Keratinocyte (primary cell): ENCODE data around the gene INSYN1.

ENCODE experiments used
- EZH2 ChIP-seq: IDR thresholded peaks from one replicate; pipeline ENCODE4 v1.6.1; 2012; ENCODE audit warnings: inconsistent platforms, mild to moderate bottlenecking, low read length, moderate library complexity
- TF ChIP-seq, protein P1 (sequence below), 3 experiments: IDR thresholded peaks in 1 of 3; conservative IDR thresholded peaks in 1 of 3; optimal IDR thresholded peaks in 1 of 3; 2 replicates in 2 of 3; 3 replicates in 1 of 3; pipeline versions ENCODE3 to v1.5.1; 2011; ENCODE audit warnings: low read length in 3 of 3, mild to moderate bottlenecking in 3 of 3, moderate library complexity in 2 of 3, control low read depth in 1 of 3, inconsistent platforms in 1 of 3; ENCODE audit not compliant: insufficient read depth in 2 of 3; ENCODE audit errors: extremely low read depth in 1 of 3

DNA sequence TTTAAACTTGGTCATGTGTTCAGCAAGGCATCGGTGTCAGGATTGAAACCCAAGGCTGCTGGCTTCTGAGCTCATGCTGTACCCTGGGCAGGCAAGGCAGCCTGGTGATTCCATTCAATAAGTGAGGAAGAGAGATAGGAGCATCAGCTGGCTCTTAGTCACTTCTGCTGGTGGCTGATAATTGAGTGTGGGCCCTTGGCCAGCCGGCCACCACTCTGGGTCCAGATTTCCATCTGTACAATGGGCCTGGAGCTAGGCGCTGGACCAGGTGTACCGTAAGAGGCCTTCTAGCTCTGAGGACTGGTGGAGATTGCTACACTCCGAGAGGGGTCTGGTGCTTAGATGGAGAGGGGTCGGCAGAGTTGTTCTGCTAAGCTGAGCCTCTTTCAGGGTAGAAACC, 64.7 kb downstream of the INSYN1 start:
- TF ChIP-seq, protein P1, sequence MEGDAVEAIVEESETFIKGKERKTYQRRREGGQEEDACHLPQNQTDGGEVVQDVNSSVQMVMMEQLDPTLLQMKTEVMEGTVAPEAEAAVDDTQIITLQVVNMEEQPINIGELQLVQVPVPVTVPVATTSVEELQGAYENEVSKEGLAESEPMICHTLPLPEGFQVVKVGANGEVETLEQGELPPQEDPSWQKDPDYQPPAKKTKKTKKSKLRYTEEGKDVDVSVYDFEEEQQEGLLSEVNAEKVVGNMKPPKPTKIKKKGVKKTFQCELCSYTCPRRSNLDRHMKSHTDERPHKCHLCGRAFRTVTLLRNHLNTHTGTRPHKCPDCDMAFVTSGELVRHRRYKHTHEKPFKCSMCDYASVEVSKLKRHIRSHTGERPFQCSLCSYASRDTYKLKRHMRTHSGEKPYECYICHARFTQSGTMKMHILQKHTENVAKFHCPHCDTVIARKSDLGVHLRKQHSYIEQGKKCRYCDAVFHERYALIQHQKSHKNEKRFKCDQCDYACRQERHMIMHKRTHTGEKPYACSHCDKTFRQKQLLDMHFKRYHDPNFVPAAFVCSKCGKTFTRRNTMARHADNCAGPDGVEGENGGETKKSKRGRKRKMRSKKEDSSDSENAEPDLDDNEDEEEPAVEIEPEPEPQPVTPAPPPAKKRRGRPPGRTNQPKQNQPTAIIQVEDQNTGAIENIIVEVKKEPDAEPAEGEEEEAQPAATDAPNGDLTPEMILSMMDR (optimal IDR thresholded peaks at IDR 0.05 in 1 of 3, IDR thresholded peaks at IDR 0.05 in 1 of 3, conservative IDR thresholded peaks at IDR 0.05 in 1 of 3; ENCODE audit: extremely low read depth in 1 of 3, insufficient read depth in 2 of 3, low read length in 3 of 3) = no peak
- TF ChIP-seq EZH2 = no peak
